WTC11 (cell line): ENCODE results near the gene SLC7A4. TPM values are rescaled to one million over a fixed set of nuclear protein-coding genes. Genes with fewer than 3 reads are reported as not detected.

ENCODE experiments used
- ATAC-seq: fragments of 200-7000 bp; cut with Tn5 transposase; 2 replicates; pipeline ENCODE4 v1.10.0; 2021; ENCODE audit warnings: mild to moderate bottlenecking, moderate library complexity
- CTCF ChIA-PET: fragments of 300-600 bp; sonication (Branson Sonifier 250); formaldehyde crosslinking; loops from one replicate; lab custom pipeline; 2021; ENCODE audit warnings: antibody characterized with exemption; lab: Charles Lee
- POLR2A ChIA-PET: fragments of 350-600 bp; sonication (Branson Sonifier 250); formaldehyde crosslinking; loops from one replicate; lab custom pipeline; 2021; ENCODE audit warnings: antibody characterized with exemption; lab: Charles Lee
- DNase-seq: peaks from one replicate; pipeline ENCODE4 v3.0.0; 2021; ENCODE audit warnings: low spot score
- H3K27ac Mint-ChIP-seq: 2 replicates; pipeline ENCODE4 v1.8.0; 2021; ENCODE audit warnings: mixed read lengths
- H3K27me3 Mint-ChIP-seq: 2 replicates; pipeline ENCODE4 v1.8.0; 2021; ENCODE audit warnings: low read depth, mild to moderate bottlenecking, moderate library complexity, mixed read lengths
- H3K36me3 Mint-ChIP-seq: 2 replicates; pipeline ENCODE4 v1.8.0; 2021; ENCODE audit warnings: mixed read lengths
- H3K4me1 Mint-ChIP-seq: 2 replicates; pipeline ENCODE4 v1.8.0; 2022; ENCODE audit warnings: mixed read lengths
- H3K4me3 Mint-ChIP-seq: 2 replicates; pipeline ENCODE4 v1.8.0; 2021; ENCODE audit warnings: mild to moderate bottlenecking, moderate library complexity, mixed read lengths
- H3K9me3 Mint-ChIP-seq: 2 replicates; pipeline ENCODE4 v1.8.0; 2021; ENCODE audit warnings: mixed read lengths
- AFF4 ChIP-seq: sonication (generic); formaldehyde crosslinking; IDR thresholded peaks from 2 replicates; pipeline ENCODE4 v1.8.1; 2023; ENCODE audit warnings: mild to moderate bottlenecking, missing genetic modification reagents, borderline replicate concordance
- ATF1 ChIP-seq: sonication (generic); formaldehyde crosslinking; IDR thresholded peaks from 2 replicates; pipeline ENCODE4 v1.8.1; 2023; ENCODE audit warnings: mild to moderate bottlenecking, moderate library complexity, missing genetic modification reagents
- ATF3 ChIP-seq: sonication (generic); formaldehyde crosslinking; conservative IDR thresholded peaks from 2 replicates; pipeline ENCODE4 v1.8.1; 2022; ENCODE audit warnings: mild to moderate bottlenecking, missing genetic modification reagents
- CREM ChIP-seq: sonication (generic); formaldehyde crosslinking; IDR thresholded peaks from 2 replicates; pipeline ENCODE4 v1.8.1; 2022; ENCODE audit warnings: mild to moderate bottlenecking, missing genetic modification reagents, moderate library complexity
- E2F1 ChIP-seq: sonication (generic); formaldehyde crosslinking; IDR thresholded peaks from 2 replicates; pipeline ENCODE4 v1.8.0; 2022; ENCODE audit warnings: mild to moderate bottlenecking, missing genetic modification reagents
- GABPB1 ChIP-seq: sonication (generic); formaldehyde crosslinking; IDR thresholded peaks from 2 replicates; pipeline ENCODE4 v1.8.1; 2023; ENCODE audit warnings: mild to moderate bottlenecking, missing genetic modification reagents
- JUN ChIP-seq: sonication (generic); formaldehyde crosslinking; IDR thresholded peaks from 2 replicates; pipeline ENCODE4 v1.8.0; 2023; ENCODE audit warnings: mild to moderate bottlenecking, missing genetic modification reagents
- MLX ChIP-seq: sonication (generic); formaldehyde crosslinking; IDR thresholded peaks from 2 replicates; pipeline ENCODE4 v1.8.1; 2023; ENCODE audit warnings: mild to moderate bottlenecking, missing genetic modification reagents, moderate library complexity
- NR3C1 ChIP-seq: sonication (generic); formaldehyde crosslinking; conservative IDR thresholded peaks from 2 replicates; pipeline ENCODE4 v1.8.1; 2023; ENCODE audit warnings: low read depth, mild to moderate bottlenecking, missing genetic modification reagents
- SOX15 ChIP-seq: fragments of 250-450 bp; sonication (Bioruptor Pico); IDR thresholded peaks from 2 replicates; pipeline ENCODE4 v1.9.0; 2021; ENCODE audit warnings: mild to moderate bottlenecking
- SP1 ChIP-seq: sonication (generic); formaldehyde crosslinking; conservative IDR thresholded peaks from 2 replicates; pipeline ENCODE4 v1.8.1; 2022; ENCODE audit warnings: missing genetic modification reagents
- ZNF416 ChIP-seq: fragments of 250-450 bp; sonication (Bioruptor Pico); IDR thresholded peaks from 2 replicates; pipeline ENCODE4 v1.9.0; 2021; ENCODE audit warnings: mild to moderate bottlenecking, inconsistent platforms
- ZSCAN18 ChIP-seq: fragments of 250-450 bp; sonication (Bioruptor Pico); IDR thresholded peaks from 2 replicates; pipeline ENCODE4 v2.1.2; 2022; ENCODE audit warnings: mild to moderate bottlenecking, moderate library complexity
- total RNA-seq: library from RNA; stranded (reverse); gene quantifications from 3 replicates; pipeline ENCODE4 v1.2.3, GENCODE V29; 2021
- TF ChIP-seq, protein P1 (sequence below): fragments of 200-600 bp; IDR thresholded peaks from 2 replicates; pipeline ENCODE4 v1.8.0; 2022; ENCODE audit warnings: antibody characterized with exemption
- TF ChIP-seq, protein P2 (sequence below): sonication (generic); formaldehyde crosslinking; IDR thresholded peaks from 2 replicates; pipeline ENCODE4 v1.8.1; 2022; ENCODE audit warnings: mild to moderate bottlenecking, missing genetic modification reagents, moderate library complexity, borderline replicate concordance
- TF ChIP-seq, protein P3 (sequence below): sonication (generic); formaldehyde crosslinking; IDR thresholded peaks from 2 replicates; pipeline ENCODE4 v1.8.0; 2023; ENCODE audit warnings: missing genetic modification reagents

Gene SLC7A4
- total RNA-seq, 1 experiment from 2014 or later = 0.37 TPM

- TF ChIP-seq AFF4 (CRISPR knock-in tag) (no peak), GABPB1 (CRISPR knock-in tag) (no peak), NR3C1 (no peak), ATF1 (CRISPR knock-in tag) (no peak), ZSCAN18 (CRISPR knock-in tag) (no peak)
- TF ChIP-seq, protein P1, sequence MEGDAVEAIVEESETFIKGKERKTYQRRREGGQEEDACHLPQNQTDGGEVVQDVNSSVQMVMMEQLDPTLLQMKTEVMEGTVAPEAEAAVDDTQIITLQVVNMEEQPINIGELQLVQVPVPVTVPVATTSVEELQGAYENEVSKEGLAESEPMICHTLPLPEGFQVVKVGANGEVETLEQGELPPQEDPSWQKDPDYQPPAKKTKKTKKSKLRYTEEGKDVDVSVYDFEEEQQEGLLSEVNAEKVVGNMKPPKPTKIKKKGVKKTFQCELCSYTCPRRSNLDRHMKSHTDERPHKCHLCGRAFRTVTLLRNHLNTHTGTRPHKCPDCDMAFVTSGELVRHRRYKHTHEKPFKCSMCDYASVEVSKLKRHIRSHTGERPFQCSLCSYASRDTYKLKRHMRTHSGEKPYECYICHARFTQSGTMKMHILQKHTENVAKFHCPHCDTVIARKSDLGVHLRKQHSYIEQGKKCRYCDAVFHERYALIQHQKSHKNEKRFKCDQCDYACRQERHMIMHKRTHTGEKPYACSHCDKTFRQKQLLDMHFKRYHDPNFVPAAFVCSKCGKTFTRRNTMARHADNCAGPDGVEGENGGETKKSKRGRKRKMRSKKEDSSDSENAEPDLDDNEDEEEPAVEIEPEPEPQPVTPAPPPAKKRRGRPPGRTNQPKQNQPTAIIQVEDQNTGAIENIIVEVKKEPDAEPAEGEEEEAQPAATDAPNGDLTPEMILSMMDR = no peak
These were observed 22.6 kb upstream of the SLC7A4 start (continued) for GRCh38 chr22:21054714-21055563.

DNA sequence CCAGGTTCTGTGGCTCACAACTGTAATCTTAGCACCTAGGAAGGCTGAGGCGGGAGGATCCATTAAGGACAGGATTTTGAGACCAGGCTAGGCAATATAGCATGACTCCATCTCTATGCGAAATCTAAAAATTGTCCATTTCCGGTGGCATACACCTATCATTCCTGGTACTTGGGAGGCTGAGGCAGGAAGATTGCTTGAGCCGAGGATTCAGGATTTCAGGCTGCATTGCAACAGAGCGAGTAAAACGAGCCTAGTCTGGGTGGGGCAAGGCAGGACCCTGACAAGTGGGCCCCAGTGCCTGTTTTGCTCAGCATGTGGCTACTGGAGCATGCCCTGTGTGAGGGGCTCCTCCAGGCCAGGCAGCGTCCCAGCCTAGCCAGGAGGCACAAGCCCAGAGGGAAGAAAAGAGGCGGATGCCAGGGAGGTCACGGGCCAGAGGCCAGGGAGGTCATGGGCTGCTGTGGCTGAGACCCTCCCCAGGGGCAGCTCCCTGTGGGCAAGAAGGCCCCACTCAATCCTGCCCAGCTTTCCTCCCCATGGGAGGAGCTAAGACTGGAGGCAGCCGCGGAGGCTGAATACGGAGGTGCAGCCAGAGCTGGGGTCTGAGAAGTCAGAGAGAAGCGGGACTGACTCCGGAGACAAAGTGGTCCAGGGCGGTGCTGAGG, 21.8 kb upstream of the SLC7A4 start:
- ATAC-seq = no peak
- DNase-seq = no peak
- POLR2A ChIA-PET = no interaction called here
- TF ChIP-seq ZNF416 (CRISPR knock-in tag) = no peak
- no peak for TF ChIP-seq E2F1 (CRISPR knock-in tag)
- no peak for TF ChIP-seq SP1 (CRISPR knock-in tag)
- no peak for TF ChIP-seq CREM (CRISPR knock-in tag)
- no peak overlapping the region for H3K27ac Mint-ChIP-seq
- CTCF ChIA-PET = interaction anchor here (0.6 to 1.0 kb wide), 2 partner anchors 9 to 49 kb away, joined by 3 to 4 read pairs; no protein-coding TSS in a partner anchor
- peaks cover 40% of the 10 kb centered on the region for H3K4me1 Mint-ChIP-seq
- H3K4me3 Mint-ChIP-seq = no peak overlapping the region
- H3K36me3 Mint-ChIP-seq = no peaks in the 10 kb centered on the region
- no peaks in the 10 kb centered on the region for H3K9me3 Mint-ChIP-seq
- H3K27me3 Mint-ChIP-seq = no peaks in the 10 kb centered on the region; the same call in 1 of the 2 replicates

GRCh38 chr22:21052715-21053459, 20.5 kb upstream of the SLC7A4 start:
- Mint-ChIP-seq H3K4me3 (no peak overlapping the region), H3K4me1 (peaks cover 40% of the 10 kb centered on the region), H3K36me3 (no peaks in the 10 kb centered on the region), H3K27me3 (no peaks in the 10 kb centered on the region; the same call in 1 of the 2 replicates), H3K9me3 (no peaks in the 10 kb centered on the region), H3K27ac (no peak overlapping the region)
- no peak for DNase-seq
- ChIA-PET POLR2A (interaction anchor here (1.4 kb wide), 1 partner anchor 71 kb away, joined by 3 read pairs; the partner anchor contains the start of gene LZTR1), CTCF (interaction anchor here (1.5 kb wide), 2 partner anchors 32 to 50 kb away, joined by 10 to 14 read pairs; no protein-coding TSS in a partner anchor)
- ATAC-seq = no peak
- TF ChIP-seq JUN (CRISPR knock-in tag) (no peak), MLX (CRISPR knock-in tag) (no peak), ATF3 (no peak), E2F1 (CRISPR knock-in tag) (no peak), SOX15 (no peak)
- TF ChIP-seq, protein P2, sequence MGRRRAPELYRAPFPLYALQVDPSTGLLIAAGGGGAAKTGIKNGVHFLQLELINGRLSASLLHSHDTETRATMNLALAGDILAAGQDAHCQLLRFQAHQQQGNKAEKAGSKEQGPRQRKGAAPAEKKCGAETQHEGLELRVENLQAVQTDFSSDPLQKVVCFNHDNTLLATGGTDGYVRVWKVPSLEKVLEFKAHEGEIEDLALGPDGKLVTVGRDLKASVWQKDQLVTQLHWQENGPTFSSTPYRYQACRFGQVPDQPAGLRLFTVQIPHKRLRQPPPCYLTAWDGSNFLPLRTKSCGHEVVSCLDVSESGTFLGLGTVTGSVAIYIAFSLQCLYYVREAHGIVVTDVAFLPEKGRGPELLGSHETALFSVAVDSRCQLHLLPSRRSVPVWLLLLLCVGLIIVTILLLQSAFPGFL (CRISPR knock-in tag) = no peak
- TF ChIP-seq, protein P3, sequence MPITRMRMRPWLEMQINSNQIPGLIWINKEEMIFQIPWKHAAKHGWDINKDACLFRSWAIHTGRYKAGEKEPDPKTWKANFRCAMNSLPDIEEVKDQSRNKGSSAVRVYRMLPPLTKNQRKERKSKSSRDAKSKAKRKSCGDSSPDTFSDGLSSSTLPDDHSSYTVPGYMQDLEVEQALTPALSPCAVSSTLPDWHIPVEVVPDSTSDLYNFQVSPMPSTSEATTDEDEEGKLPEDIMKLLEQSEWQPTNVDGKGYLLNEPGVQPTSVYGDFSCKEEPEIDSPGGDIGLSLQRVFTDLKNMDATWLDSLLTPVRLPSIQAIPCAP = no peak
